MCF 10A (cell line): ENCODE measurements around the gene MAP4. TPM values are rescaled to one million over a fixed set of nuclear protein-coding genes. Genes with fewer than 3 reads are reported as not detected.
"Not testable (repeated sequence)": the region's sequence is repeated elsewhere in the genome, so short reads cannot be mapped to it uniquely, and the experiment has no call there.

ENCODE experiments used
- Bru-seq: library from RNA; stranded (reverse); fragments of 400-500 nt; gene quantifications from one replicate; lab custom pipeline; 2021; lab: Mats Ljungman, UMichigan
- BruChase-seq, 2 experiments: library from RNA; stranded (reverse); fragments of 400-500 nt; gene quantifications; one replicate each; lab custom pipeline; 2021; lab: Mats Ljungman, UMichigan
- BruUV-seq: library from RNA; stranded (reverse); fragments of 400-500 nt; replicated peaks from 2 replicates; lab custom pipeline; 2021; lab: Mats Ljungman, UMichigan
- CTCF ChIA-PET: fragments of 300-600 bp; sonication (Branson Sonifier 250); formaldehyde crosslinking; extraction: SDS; loops from one replicate; lab custom pipeline; 2021; ENCODE audit warnings: antibody characterized with exemption, inconsistent platforms; lab: Yijun Ruan, JAX
- POLR2A ChIA-PET: fragments of 300-600, 350-650 bp; sonication (Branson Sonifier 250); formaldehyde crosslinking; extraction: SDS; loops from one replicate; lab custom pipeline; 2020; ENCODE audit warnings: antibody characterized with exemption, inconsistent platforms; lab: Yijun Ruan, JAX
- DNase-seq: peaks from one replicate; pipeline ENCODE4 v3.0.0-alpha.2; 2018; ENCODE audit not compliant: unreplicated experiment
- H3K27ac Mint-ChIP-seq: one replicate; pipeline ENCODE4 v1.8.0; 2022; ENCODE audit warnings: mild to moderate bottlenecking, low read depth, mixed read lengths; ENCODE audit not compliant: unreplicated experiment
- H3K27me3 Mint-ChIP-seq: one replicate; pipeline ENCODE4 v1.8.0; 2022; ENCODE audit warnings: mixed read lengths; ENCODE audit not compliant: insufficient read depth, unreplicated experiment
- H3K36me3 Mint-ChIP-seq: one replicate; pipeline ENCODE4 v1.8.0; 2022; ENCODE audit warnings: mild to moderate bottlenecking, moderate library complexity, mixed read lengths; ENCODE audit not compliant: insufficient read depth, unreplicated experiment
- H3K4me1 Mint-ChIP-seq: one replicate; pipeline ENCODE4 v1.8.0; 2022; ENCODE audit warnings: mixed read lengths; ENCODE audit not compliant: insufficient read depth, unreplicated experiment
- H3K4me3 Mint-ChIP-seq: one replicate; pipeline ENCODE4 v1.8.0; 2022; ENCODE audit warnings: mild to moderate bottlenecking, moderate library complexity, mixed read lengths; ENCODE audit not compliant: unreplicated experiment
- H3K9me3 Mint-ChIP-seq: one replicate; pipeline ENCODE4 v1.8.0; 2022; ENCODE audit warnings: mixed read lengths; ENCODE audit not compliant: unreplicated experiment
- CTCF ChIP-seq: fragments of 200-600 bp; IDR thresholded peaks from one replicate; pipeline ENCODE4 v1.8.0; 2022; ENCODE audit warnings: antibody characterized with exemption, mild to moderate bottlenecking; ENCODE audit not compliant: unreplicated experiment
- intact Hi-C: fragments of 100-400 bp; cut with micrococcal nuclease; formaldehyde crosslinking; loops from 2 replicates; pipeline ENCODE4 v1.14.1; 2022
- long read RNA-seq: library from polyadenylated mRNA; stranded (forward); transcript quantifications from one replicate; pipeline ENCODE4 v2.0.0, GENCODE V29; 2022
- total RNA-seq: library from RNA; stranded (reverse); gene quantifications from 2 replicates; pipeline ENCODE4 v1.2.3, GENCODE V29; 2022

The MAP4 gene
- total RNA-seq (217 and 260 TPM in 2 replicates), Bru-seq, nascent RNA (percentile 90 among the genes with signal in this experiment), BruChase-seq, experiment 1, labeled RNA remaining after a 6-hour chase (percentile 90 among the genes with signal in this experiment), BruChase-seq, experiment 2, labeled RNA remaining after a 2-hour chase (percentile 90 among the genes with signal in this experiment)
- long read RNA-seq, full-length matches to known transcripts: 15 of 714 reads
- long read RNA-seq, partial matches to known transcripts: 440 of 714 reads
- long read RNA-seq, other reads (novel, unspliced or antisense): 259 of 714 reads

GRCh38 chr3:48016301-48016973, at the start of gene MAP4:
TSS of gene MAP4 (minus strand) at chr3:48016416. CDS start at chr3:47998860, 17,556 bp downstream.
- H3K27me3 Mint-ChIP-seq: no peaks in the 10 kb centered on the region
- ChIA-PET POLR2A (interaction anchor here (0.7 kb wide), 1 partner anchor 121 kb away, joined by 3 read pairs; no protein-coding TSS in a partner anchor), CTCF (no interaction called here)
- no peaks in the 10 kb centered on the region for H3K9me3 Mint-ChIP-seq
- intact Hi-C loops: loop anchor here (10.0 kb wide), 1 partner anchor 68 kb away; no protein-coding TSS in a partner anchor
- BruUV-seq: no TSS peak
- H3K36me3 Mint-ChIP-seq: no peaks in the 10 kb centered on the region
- no peak for TF ChIP-seq CTCF
- DNase-seq: no peak
- peak within 1 kb of the TSS; percentile 59 for H3K27ac Mint-ChIP-seq
- no peak within 1 kb of the TSS for H3K4me3 Mint-ChIP-seq
- H3K4me1 Mint-ChIP-seq: peaks cover 40% of the 10 kb centered on the region

- DNase-seq: no peak
- H3K27ac Mint-ChIP-seq: no peak overlapping the region
- ChIA-PET CTCF (interaction anchor here (0.6 kb wide), 1 partner anchor 75 kb away, joined by 3 read pairs; no protein-coding TSS in a partner anchor), POLR2A (no interaction called here)
- H3K4me3 Mint-ChIP-seq: no peak overlapping the region
- TF ChIP-seq CTCF: no peak
- H3K9me3 Mint-ChIP-seq: no peaks in the 10 kb centered on the region
- H3K36me3 Mint-ChIP-seq: peaks cover 14% of the 10 kb centered on the region
- peaks cover 17% of the 10 kb centered on the region for H3K4me1 Mint-ChIP-seq
- BruUV-seq: no TSS peak
- intact Hi-C loops: no loop called here
- no peaks in the 10 kb centered on the region for H3K27me3 Mint-ChIP-seq
These were observed 48.8 kb upstream of the MAP4 start for GRCh38 chr3:48065035-48065434.

GRCh38 chr3:48064292-48064829, 48.1 kb upstream of the MAP4 start:
- ChIA-PET POLR2A (interaction anchor here (1.2 kb wide), 1 partner anchor 26 kb away, joined by 7 read pairs; no protein-coding TSS in a partner anchor), CTCF (interaction anchor here (0.6 kb wide), 3 partner anchors 15 to 239 kb away, joined by 3 read pairs; no protein-coding TSS in a partner anchor)
- Mint-ChIP-seq H3K27ac (no peak overlapping the region), H3K36me3 (peaks cover 7% of the 10 kb centered on the region), H3K4me1 (peaks cover 17% of the 10 kb centered on the region), H3K27me3 (no peaks in the 10 kb centered on the region), H3K9me3 (no peaks in the 10 kb centered on the region), H3K4me3 (no peak overlapping the region)
- DNase-seq: no peak
- no TSS peak for BruUV-seq
- no peak for TF ChIP-seq CTCF
- intact Hi-C loops: no loop called here

GRCh38 chr3:48061586-48061985, 45.4 kb upstream of the MAP4 start:
- intact Hi-C loops, POLR2A ChIA-PET, H3K27me3 Mint-ChIP-seq, H3K27ac Mint-ChIP-seq, CTCF ChIA-PET, DNase-seq, BruUV-seq, H3K9me3 Mint-ChIP-seq, H3K4me3 Mint-ChIP-seq: not testable (repeated sequence)
- Mint-ChIP-seq H3K36me3 (peaks cover 14% of the 10 kb centered on the region), H3K4me1 (peaks cover 22% of the 10 kb centered on the region)
